ENCODE results near the gene ZNF750.

Gene ZNF750

GRCh38 chr17:82838386-82839063 is 1.3 kb downstream of the ZNF750 start:
- no peak for DNase-seq
- no peak for TF ChIP-seq CTCF (IDR thresholded peaks at IDR 0.05; ENCODE audit: low read length)
- H2AFZ ChIP-seq (ENCODE audit: low read length) = no peak overlapping the region
- no peak overlapping the region for H3K9ac ChIP-seq (ENCODE audit: low read length)
- no peaks in the 10 kb centered on the region for H3K79me2 ChIP-seq (ENCODE audit: low read length)
- H4K20me1 ChIP-seq (ENCODE audit: insufficient read depth, low read length) = no peaks in the 10 kb centered on the region
- no peaks in the 10 kb centered on the region for H3K36me3 ChIP-seq (replicated peaks; ENCODE audit: insufficient read depth, low read length)
- H3F3A ChIP-seq (ENCODE audit: insufficient read depth, low read length) = no peaks in the 10 kb centered on the region
- no peaks in the 10 kb centered on the region for H3K9me3 ChIP-seq (replicated peaks; ENCODE audit: insufficient read depth, low read length)
- H3K4me3 ChIP-seq (ENCODE audit: low read length) = no peak overlapping the region
- H3K9me2 ChIP-seq (replicated peaks; ENCODE audit: insufficient read depth, low read length) = no peaks in the 10 kb centered on the region
- no peaks in the 10 kb centered on the region for H3K4me1 ChIP-seq (ENCODE audit: low read length)
- H3K27ac ChIP-seq (ENCODE audit: low read length) = no peak overlapping the region
- H3K4me2 ChIP-seq (ENCODE audit: low read depth, low read length) = no peak overlapping the region
- H3K27me3 ChIP-seq (replicated peaks; ENCODE audit: insufficient read depth, low read length) = no peaks in the 10 kb centered on the region

- no peak overlapping the region for H2AFZ ChIP-seq (ENCODE audit: low read length)
- H3F3A ChIP-seq (ENCODE audit: insufficient read depth, low read length) = no peaks in the 10 kb centered on the region
- no peak overlapping the region for H3K9ac ChIP-seq (ENCODE audit: low read length)
- H3K4me2 ChIP-seq (ENCODE audit: low read depth, low read length) = no peak overlapping the region
- no peaks in the 10 kb centered on the region for H4K20me1 ChIP-seq (ENCODE audit: insufficient read depth, low read length)
- no peaks in the 10 kb centered on the region for H3K9me2 ChIP-seq (replicated peaks; ENCODE audit: insufficient read depth, low read length)
- TF ChIP-seq EZH2phosphoT487 (IDR thresholded peaks at IDR 0.05; ENCODE audit: low read length) = no peak
- TF ChIP-seq EZH2 (optimal IDR thresholded peaks at IDR 0.05; ENCODE audit: low read depth, low read length) = no peak
- TF ChIP-seq CTCF (IDR thresholded peaks at IDR 0.05; ENCODE audit: low read length) = no peak
- no peaks in the 10 kb centered on the region for H3K79me2 ChIP-seq (ENCODE audit: low read length)
- no peaks in the 10 kb centered on the region for H3K4me1 ChIP-seq (ENCODE audit: low read length)
- H3K9me3 ChIP-seq (replicated peaks; ENCODE audit: insufficient read depth, low read length) = no peaks in the 10 kb centered on the region
- H3K36me3 ChIP-seq (replicated peaks; ENCODE audit: insufficient read depth, low read length) = no peaks in the 10 kb centered on the region
- H3K27ac ChIP-seq (ENCODE audit: low read length) = no peak overlapping the region
- no peak overlapping the region for H3K4me3 ChIP-seq (ENCODE audit: low read length)
- no peak for DNase-seq
- no peaks in the 10 kb centered on the region for H3K27me3 ChIP-seq (replicated peaks; ENCODE audit: insufficient read depth, low read length)
Measured at GRCh38 chr17:82837586-82838320, 2.1 kb downstream of the ZNF750 start.

- Histone ChIP-seq H3K36me3 (replicated peaks; ENCODE audit: insufficient read depth, low read length) (no peaks in the 10 kb centered on the region), H3K79me2 (ENCODE audit: low read length) (no peaks in the 10 kb centered on the region), H3K27ac (ENCODE audit: low read length) (no peak overlapping the region), H3K4me1 (ENCODE audit: low read length) (no peaks in the 10 kb centered on the region), H3K9me3 (replicated peaks; ENCODE audit: insufficient read depth, low read length) (no peaks in the 10 kb centered on the region), H4K20me1 (ENCODE audit: insufficient read depth, low read length) (no peaks in the 10 kb centered on the region), H2AFZ (ENCODE audit: low read length) (no peak overlapping the region), H3K27me3 (replicated peaks; ENCODE audit: insufficient read depth, low read length) (no peaks in the 10 kb centered on the region), H3K4me2 (ENCODE audit: low read depth, low read length) (no peak overlapping the region), H3F3A (ENCODE audit: insufficient read depth, low read length) (no peaks in the 10 kb centered on the region), H3K4me3 (ENCODE audit: low read length) (no peak overlapping the region), H3K9ac (ENCODE audit: low read length) (no peak overlapping the region), H3K9me2 (replicated peaks; ENCODE audit: insufficient read depth, low read length) (no peaks in the 10 kb centered on the region)
- no peak for DNase-seq
- TF ChIP-seq EZH2 (optimal IDR thresholded peaks at IDR 0.05; ENCODE audit: low read depth, low read length) = no peak
- TF ChIP-seq EZH2phosphoT487 (IDR thresholded peaks at IDR 0.05; ENCODE audit: low read length) = no peak
- TF ChIP-seq CTCF (IDR thresholded peaks at IDR 0.05; ENCODE audit: low read length) = no peak
Measured at GRCh38 chr17:82836823-82837357, 2.9 kb downstream of the ZNF750 start.

Data from MM.1S (cell line).